Effector CD8-positive, alpha-beta T cell (primary cell): ENCODE measurements around the gene TGFBRAP1.
"Not testable (repeated sequence)": the region's sequence is repeated elsewhere in the genome, so short reads cannot be mapped to it uniquely, and the experiment has no call there.

Experiments used
- DNase-seq: peaks from one replicate; lab custom pipeline; 2025; lab: John Stamatoyannopoulos, UW

Gene TGFBRAP1

DNA sequence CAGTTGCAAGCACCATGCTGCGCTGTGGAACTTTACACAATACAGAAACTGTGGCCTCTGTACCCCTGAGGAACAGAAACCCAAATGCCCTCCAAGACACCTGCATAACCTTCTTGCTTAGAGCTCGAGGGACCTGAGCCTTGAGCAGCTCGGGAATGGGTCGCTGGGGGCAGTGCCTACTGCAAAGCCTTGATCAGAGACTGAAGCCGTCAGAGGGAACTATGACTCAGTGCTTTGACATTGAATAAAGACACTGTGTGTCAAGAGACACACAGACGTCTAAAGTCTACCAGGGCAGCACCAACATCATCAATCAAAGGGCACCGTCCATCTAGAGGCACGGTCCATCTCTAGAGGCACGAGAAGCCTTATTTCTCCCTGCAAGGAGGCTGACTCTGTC lies 57.4 kb downstream of the TGFBRAP1 start:
- DNase-seq = no peak

DNA sequence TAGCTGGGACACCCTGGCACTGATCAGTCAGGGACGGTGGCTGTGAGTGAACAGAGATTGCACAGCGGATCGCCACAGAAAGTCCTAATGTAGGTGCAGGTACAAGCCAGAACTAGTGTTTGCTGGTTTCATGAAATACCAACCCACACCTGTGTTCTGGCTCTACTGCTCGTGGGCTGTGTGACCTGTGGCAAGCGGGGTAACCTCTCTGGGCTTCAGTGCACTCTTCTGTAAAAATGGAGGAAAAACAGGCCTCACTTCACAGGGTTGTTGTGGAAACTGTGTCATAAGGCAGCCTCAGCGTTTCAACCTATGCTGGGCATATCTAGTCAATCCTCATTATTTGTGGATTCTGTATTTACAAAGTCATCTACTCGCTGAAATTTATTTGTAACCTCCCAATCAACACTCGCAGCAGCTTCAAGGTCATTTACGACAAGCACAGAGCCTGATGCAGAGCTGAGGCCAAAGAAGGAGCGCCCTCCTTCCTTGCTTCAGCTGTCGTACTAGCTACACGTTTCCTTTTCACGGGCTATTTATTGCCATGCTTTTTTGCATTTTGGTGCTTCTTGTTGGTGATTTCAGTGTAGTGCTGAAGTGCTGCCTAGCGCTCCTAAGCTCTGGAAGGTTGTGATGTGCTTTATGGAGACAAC lies 58.0 kb downstream of the TGFBRAP1 start:
- DNase-seq = no peak

DNA sequence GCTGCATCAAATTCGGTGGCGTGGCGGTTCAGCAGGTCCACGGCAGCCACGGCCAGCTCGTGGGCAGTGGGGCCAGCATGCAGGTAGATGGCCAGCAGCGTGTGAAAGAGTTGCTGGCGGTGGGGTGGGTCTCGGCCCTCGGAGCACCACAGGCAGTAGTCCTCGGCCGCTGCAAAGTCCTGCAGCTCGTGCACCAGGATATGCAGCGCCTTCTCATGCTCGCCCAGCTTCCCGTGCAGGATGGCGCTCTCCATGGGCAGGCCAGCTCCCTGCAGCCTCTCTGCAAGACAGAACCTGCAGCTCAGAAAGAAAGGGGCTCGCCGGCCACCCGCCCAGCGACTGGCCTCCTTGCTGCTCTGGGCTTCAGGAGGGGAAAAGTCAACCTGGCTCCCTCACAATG lies 60.1 kb downstream of the TGFBRAP1 start:
- DNase-seq = no peak

DNA sequence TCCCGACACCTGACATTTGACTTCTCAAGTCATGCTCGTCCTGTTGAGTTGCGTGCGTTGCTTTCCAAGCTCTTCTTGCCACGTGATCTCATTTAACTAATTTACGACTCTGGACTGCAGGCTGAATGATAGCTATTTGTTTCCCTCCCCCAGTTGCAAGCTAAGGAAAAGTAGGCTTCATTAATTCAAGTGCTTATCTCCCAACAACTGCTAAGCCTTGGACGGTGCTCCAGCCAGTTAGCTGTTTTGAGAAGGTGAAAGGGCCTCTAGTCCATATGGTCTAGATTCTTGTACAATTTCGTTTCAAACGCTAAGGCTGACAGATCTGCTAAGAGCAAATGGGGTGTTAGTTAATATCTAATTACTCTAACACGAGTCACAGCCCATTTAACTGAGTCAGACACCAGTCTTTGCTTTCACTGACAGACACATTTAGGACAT lies 66.9 kb downstream of the TGFBRAP1 start:
- no peak for DNase-seq

DNA sequence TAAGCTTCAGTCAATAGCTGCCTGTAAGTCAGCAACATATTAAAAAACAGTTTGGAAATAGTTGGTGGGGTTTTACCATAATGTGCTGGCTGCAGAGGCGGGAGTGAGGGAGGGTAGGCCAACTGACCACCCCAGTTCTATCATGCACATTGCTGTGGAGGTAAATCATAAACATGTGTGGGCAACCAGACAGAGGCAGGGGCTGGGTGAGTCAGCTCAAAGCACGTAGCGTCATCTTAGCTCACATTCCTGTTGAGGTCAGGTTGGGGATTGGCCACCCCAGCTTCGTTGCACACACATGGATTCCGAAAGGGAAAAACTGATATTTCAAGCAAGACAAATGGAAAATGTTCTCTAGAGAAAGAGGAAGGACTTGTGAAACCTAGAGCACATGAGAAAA lies 68.5 kb downstream of the TGFBRAP1 start:
- no peak for DNase-seq

DNA sequence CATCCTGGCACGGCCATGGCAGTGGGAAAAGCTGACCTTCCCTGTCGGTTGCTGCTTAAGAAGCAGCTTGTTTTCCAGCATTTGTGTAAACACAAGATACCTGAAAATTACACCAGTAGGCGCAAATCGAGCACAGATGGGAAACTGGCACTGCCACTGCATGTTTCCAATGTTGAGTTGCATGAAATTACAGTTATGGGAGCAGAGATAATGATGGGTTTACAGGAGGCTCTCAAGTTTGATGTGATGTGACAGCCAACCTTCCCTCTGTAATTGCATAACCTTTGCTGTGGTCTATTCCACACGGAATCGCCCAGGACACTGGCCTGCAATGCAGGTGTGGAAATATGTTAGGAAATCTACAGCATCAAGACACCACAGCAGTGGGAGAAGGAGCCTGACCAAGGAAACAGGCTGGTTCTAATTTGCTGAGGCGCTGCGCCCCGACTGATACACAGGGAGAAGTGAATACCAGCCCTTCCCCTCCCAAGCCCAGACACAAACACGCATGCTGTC lies 70.6 kb downstream of the TGFBRAP1 start:
- DNase-seq = no peak

DNA sequence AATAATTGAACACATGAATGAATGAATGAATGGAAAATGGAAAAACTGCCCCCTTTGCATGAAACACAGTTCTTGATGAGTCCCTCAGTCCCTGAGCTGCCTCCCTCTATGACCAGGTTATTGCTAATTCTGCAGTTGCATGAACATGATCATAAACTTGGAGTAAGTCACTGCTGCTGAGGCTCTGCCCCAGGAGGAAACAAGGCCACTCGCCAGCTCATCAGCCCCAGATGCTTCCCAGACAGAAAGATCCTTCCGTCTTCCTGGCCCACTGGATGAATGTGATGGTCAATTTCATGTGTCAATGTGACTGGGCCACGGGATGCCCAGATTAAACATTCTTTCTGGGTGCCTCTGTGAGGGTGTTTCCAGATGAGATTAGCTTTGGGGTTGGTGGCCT lies 71.6 kb downstream of the TGFBRAP1 start:
- no peak for DNase-seq

DNA sequence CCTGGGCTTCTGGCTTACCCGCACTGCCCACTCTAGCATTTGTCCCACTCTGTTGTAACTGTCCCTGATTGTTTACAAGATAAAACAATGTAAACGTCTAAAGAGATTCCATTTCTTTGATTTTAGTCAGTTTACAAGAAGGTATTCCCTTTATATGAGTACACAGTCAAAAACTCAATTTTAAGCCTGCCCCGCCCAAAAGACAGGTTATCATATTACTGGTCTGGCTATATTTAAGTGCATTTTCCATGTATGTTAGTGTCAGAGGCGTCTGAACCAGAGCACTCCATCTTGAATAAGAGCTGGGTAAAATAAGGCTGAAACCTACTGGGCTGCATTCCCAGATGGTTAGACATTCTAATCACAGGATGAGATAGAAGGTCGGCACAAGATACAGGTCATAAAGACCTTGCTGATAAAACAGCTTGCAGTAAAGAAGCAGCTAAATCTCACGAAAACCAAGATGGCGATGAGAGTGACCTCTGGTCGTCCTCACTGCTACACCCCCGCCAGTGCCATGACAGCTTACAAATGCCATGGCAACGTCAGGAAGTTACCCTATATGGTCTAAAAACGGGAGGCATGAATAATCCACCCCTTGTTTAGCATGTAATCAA lies 73.0 kb downstream of the TGFBRAP1 start:
- no peak for DNase-seq

DNA sequence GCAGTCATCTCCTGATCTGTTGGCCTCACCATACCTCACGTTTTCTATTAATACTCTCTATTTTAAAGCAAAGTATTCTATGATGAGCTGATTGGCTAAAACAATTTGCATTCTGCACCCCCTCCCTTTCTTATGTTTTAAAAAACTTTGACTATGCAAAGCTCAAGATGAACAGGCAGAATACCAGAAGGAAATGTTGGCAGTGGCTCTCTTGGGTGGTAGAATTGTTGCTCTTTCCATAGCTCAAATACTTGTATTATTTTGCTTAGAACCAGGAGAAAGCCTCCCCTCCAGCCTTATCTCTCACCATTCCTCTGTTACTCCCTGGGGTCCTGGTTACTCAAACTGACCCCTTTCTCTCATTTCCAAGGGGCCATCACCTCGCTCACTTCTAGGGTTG lies 73.6 kb downstream of the TGFBRAP1 start:
- no peak for DNase-seq

DNA sequence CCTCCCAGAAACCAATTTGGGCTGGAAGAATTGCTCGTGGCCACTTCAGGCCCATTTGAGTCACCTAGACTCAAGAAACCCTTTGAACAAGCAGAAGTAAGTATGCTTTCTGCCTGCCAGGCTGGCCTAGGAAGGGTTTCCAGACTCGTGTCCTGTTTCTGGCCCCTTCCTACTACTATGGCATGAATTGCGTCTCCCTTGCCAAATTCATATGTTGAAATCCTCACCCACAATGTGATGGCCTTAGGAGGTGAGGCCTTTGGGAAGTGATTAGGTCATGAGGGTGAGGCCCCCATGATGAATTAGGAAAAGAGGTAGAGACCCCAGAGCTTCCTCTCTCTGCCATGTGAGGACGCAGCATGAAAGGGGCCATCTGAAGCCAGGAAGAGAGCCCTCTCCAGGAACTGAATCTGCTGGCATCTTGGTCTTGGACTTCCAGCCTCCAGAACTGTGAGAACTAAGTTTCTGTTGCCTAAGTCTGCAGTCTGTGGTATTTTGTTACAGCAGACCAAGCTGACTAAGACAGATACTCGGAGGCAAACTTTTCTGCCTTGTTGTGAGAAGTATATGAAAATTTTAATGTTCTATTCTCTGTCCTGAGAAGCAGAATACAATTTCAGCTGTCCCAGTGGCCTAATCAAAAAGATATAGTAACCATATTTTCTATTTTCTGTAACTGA lies 74.9 kb downstream of the TGFBRAP1 start:
- DNase-seq = no peak

DNA sequence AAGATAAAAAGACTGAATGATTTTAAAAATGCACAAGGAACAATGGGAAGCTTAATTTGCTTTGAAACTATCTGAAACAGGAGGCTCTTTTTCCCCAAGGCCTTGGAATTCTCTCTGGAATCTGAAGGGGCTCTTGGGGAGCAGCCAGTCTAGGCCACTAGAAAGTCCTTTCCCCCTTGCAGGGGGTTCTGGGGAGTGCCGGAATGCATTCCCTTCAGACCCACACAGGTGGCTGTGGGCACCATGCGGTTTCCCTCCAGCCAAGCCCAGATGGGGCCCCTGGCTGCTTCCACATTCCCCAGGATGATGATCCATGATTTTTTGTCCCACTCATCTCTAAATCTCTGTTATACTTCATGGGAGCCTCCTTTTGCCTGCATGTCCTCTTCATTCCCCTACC lies 77.3 kb downstream of the TGFBRAP1 start:
- no peak for DNase-seq

DNA sequence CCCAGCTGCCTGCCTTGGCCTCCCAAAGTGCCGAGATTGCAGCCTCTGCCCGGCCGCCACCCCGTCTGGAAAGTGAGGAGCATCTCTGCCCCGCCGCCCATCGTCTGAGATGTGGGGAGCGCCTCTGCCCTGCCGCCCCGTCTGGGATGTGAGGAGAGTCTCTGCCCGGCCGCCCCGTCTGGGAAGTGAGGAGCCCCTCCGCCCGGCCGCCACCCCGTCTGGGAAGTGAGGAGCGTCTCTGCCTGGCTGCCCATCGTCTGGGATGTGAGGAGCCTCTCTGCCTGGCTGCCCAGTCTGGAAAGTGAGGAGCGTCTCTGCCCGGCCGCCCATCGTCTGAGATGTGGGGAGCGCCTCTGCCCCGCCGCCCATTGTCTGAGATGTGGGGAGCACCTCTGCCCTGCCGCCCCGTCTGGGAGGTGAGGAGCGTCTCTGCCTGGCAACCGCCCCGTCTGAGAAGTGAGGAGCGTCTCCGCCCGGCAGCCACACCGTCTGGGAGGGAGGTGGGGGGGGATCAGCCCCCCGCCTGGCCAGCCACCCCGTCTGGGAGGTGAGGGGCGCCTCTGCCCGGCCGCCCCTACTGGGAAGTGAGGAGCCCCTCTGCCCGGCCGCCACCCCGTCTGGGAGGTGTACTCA lies 78.4 kb downstream of the TGFBRAP1 start:
- DNase-seq = not testable (repeated sequence)

DNA sequence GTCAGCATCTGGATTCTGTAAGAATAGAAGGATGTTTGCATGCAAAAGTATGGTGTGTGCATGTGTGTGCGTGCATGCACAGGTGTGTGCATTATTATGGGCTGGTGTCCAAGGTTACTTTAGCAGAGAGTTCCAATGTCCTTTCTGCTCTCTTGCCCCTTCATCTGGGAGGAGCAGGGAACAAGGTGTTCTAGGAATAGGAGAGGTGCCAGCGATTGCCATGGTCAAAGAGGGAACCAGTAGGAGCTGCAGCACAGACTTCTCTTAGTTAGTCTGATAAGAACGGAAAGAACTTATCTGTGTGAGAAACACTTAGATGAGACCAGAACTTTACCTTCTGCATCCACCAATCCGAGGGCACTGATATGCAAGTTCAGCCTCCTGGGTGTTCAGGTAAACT lies 79.6 kb downstream of the TGFBRAP1 start:
- no peak for DNase-seq

DNA sequence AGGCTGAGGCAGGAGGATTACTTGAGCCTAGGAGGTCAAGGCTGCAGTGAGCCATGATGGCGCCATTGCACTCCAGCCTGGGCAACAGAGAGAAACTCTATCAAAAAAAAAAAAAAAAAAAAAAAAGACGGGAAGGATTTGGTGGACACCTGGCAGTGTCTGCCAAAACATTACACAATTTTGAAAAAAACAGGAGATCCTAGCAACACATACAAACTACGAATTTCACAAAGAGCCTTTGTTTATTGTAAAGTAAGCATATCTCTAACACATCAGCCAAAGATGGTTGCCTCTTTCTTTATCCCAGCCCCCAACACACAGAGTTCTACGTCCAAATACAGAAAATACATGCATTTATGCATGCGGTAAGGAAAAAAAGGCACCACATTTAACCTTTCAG lies 80.4 kb downstream of the TGFBRAP1 start:
- no peak for DNase-seq

DNA sequence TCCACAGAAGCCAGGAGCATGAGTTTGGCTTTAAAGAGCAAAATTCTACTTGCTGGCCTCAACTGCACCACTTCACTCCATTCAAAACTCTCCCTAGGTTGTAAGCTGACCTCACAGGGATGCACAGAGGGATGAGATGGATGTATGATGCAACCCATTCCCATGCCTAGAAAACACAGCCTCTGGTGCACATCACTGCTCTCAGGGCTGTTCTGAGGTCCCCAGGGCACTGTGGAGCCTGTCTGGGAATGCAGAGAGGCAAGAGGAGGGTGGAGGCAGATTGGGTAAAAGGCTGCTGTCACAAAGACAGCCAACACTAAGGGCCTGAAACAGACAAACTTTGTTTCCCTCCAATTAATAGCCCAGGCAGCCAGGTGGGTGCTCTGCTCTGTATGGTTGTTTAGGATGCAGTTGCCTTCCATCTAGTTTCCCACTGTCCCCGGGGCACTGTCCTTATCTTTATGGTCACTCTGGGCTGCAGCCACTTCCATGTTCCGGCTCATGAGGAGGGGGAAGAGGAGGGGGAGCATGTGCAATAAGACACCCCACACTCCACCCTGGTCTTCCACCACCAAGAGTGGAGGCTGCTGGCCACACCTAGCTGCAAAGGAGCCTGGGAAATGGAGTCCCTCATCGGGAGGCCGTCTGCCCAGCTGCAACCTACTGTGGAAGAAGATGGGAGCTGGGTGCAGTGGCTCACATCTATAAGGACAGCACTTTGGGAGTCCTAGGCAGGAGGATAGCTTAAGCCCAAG lies 81.0 kb downstream of the TGFBRAP1 start:
- DNase-seq = no peak

DNA sequence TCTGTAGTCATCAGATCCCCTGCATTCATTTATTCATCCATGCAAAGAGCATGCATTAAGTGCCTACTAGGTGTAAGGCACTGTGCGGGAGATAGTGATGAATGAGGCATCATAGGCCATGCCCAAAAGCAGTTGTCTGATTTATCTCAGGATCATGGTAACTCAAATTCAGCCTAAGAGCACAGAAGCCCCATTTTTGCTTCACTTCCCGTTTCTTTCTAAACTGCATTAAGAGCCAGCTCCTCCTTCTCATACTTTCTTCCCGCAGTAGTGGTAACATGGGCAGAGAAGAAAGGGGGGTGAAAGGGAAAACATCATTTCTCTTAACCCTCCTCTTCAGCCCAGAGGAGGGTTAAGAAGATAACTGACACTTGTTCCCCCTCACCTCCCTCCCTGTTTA lies 85.1 kb downstream of the TGFBRAP1 start:
- no peak for DNase-seq

DNA sequence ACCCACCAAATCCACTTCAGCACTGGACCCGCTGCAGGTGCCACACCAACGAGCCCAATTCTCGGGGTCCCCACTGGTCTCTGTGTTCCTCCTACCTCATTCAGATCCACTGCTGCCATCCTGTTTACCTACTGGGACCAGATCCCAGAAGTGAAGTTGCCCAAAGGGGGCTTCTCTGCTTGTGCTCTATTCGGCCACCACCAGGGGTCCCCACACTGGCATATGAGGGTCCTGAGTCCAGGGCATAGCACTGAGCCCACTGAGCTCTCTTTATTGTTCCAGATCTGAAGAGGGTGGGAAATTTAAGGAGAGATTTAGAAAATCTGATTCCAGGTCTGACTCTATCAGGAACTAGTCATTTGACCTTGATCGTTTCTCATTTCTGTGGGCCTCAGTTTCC lies 85.6 kb downstream of the TGFBRAP1 start:
- DNase-seq = no peak

DNA sequence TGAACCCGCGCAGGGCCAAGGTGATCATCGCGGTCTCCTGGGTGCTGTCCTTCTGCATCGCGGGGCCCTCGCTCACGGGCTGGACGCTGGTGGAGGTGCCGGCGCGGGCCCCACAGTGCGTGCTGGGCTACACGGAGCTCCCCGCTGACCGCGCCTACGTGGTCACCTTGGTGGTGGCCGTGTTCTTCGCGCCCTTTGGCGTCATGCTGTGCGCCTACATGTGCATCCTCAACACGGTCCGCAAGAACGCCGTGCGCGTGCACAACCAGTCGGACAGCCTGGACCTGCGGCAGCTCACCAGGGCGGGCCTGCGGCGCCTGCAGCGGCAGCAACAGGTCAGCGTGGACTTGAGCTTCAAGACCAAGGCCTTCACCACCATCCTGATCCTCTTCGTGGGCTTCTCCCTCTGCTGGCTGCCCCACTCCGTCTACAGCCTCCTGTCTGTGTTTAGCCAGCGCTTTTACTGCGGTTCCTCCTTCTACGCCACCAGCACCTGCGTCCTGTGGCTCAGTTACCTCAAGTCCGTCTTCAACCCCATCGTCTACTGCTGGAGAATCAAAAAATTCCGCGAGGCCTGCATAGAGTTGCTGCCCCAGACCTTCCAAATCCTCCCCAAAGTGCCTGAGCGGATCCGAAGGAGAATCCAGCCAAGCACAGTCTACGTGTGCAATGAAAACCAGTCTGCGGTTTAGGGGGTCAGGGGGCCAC lies 87.1 kb downstream of the TGFBRAP1 start:
- no peak for DNase-seq

DNA sequence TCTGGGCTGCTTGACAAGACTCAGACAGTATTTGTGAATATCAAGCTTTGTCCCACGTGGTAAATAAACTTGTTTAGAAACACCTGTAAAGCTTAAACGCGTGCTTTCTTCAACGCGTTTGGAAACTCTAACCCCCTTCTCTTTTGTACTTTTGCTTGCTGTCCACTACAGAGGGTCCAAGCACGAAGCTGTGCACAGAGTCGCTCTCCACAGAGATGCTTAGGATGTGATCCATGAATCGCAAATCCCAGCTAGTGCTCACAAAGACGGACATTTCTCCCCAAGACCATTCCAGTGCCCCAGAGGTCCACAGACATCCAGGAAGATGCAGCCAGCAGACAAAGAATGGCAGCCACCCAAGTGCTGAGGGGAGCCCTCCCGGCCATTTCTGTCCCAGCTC lies 88.1 kb downstream of the TGFBRAP1 start, which contains the start of gene GPR45:
Gene GPR45, plus strand, starts transcription at position 301 of the 400 bp plus-strand sequence. CDS start 116 bp downstream, outside the sequence.
- DNase-seq = no peak

DNA sequence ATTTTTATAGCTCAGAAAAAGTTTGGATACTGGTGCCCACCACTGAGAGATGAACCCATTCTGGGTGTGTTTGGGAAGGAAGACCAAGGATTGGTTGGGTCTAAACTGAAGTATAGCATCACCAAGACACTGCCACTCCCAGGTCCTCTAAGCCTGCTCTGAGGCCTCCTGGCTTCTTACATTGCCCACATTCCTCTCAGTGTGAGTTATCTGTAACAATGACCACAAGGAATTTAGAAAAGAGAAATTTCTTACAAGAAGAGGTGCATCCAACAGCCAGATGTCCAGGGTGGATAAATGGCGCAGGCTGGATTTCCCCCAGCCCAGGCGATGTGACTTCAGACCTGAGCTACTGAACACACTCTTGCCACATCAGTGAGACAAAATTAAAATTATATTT lies 89.6 kb downstream of the TGFBRAP1 start:
- no peak for DNase-seq

DNA sequence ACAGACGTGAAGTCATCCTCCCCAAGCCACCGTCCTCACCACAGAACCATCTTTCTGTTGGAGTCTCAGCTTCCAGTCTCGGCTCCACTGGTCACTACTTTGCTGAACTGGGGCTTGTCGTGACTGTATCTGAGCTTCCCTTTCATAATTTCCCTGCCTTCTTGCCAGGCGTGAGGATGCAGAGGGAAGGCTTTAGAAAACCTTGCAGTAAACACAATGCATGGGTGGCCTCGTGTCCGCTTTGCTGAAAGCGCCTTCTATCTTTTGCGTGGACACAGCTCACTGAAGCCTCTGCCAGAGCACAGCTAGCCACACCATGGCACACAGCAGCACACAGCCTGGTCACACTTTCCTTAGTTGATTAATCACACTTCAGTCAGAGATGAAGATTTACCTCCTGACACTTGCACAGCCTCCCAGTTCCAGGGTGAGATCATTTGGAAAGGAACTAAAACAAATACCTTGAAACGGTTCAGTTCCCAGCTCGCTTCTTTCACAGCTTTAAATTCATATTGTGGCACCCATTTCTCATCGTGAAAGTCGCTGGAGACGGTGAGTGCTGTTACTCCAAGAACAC lies 90.8 kb downstream of the TGFBRAP1 start:
- DNase-seq = no peak
